ENCODE results near the gene NYAP2. TPM values are rescaled to one million over a fixed set of nuclear protein-coding genes. Genes with fewer than 3 reads are reported as not detected.

NYAP2 gene
- total RNA-seq, 4 donors from 2014 or later, result 0.13 to 0.47 TPM; not detected in 2

GRCh38 chr2:225471039-225471438 is 71.5 kb downstream of the NYAP2 start:
- no peak overlapping the region for H3K27ac ChIP-seq
- WGBS, 2 donors (ENCODE audit: low coverage in 1 of 2), result 59 to 62% methylated on average over 3 of the region's 3 CpGs
- ATAC-seq, result no peak
- no peak overlapping the region for H3K4me3 ChIP-seq
- H3K27me3 ChIP-seq, result no peaks in the 10 kb centered on the region
- H3K9me3 ChIP-seq, result no peaks in the 10 kb centered on the region
- no peaks in the 10 kb centered on the region for H3K36me3 ChIP-seq
- H3K4me1 ChIP-seq, result no peaks in the 10 kb centered on the region
- TF ChIP-seq CTCF (IDR thresholded peaks at IDR 0.05) (no peak), EP300 (IDR thresholded peaks at IDR 0.05) (no peak), POLR2AphosphoS5 (IDR thresholded peaks at IDR 0.05) (no peak), POLR2A (IDR thresholded peaks at IDR 0.05) (no peak)

GRCh38 chr2:225471482-225471881 is 72.0 kb downstream of the NYAP2 start:
- no peaks in the 10 kb centered on the region for H3K27me3 ChIP-seq
- ATAC-seq, result no peak
- 69 to 83% methylated on average over 2 of the region's 2 CpGs for WGBS, 2 donors (ENCODE audit: low coverage in 1 of 2)
- no peaks in the 10 kb centered on the region for H3K36me3 ChIP-seq
- no peak overlapping the region for H3K27ac ChIP-seq
- H3K9me3 ChIP-seq, result no peaks in the 10 kb centered on the region
- H3K4me1 ChIP-seq, result no peaks in the 10 kb centered on the region
- H3K4me3 ChIP-seq, result no peak overlapping the region
- TF ChIP-seq POLR2A (IDR thresholded peaks at IDR 0.05) (no peak), POLR2AphosphoS5 (IDR thresholded peaks at IDR 0.05) (no peak), CTCF (IDR thresholded peaks at IDR 0.05) (no peak), EP300 (IDR thresholded peaks at IDR 0.05) (no peak)

- no peaks in the 10 kb centered on the region for H3K27me3 ChIP-seq
- no peak for TF ChIP-seq POLR2A (IDR thresholded peaks at IDR 0.05)
- no peak for TF ChIP-seq POLR2AphosphoS5 (IDR thresholded peaks at IDR 0.05)
- no peak for TF ChIP-seq EP300 (IDR thresholded peaks at IDR 0.05)
- no peak for TF ChIP-seq CTCF (IDR thresholded peaks at IDR 0.05)
- no peaks in the 10 kb centered on the region for H3K9me3 ChIP-seq
- no peak for ATAC-seq
- no peaks in the 10 kb centered on the region for H3K4me1 ChIP-seq
- WGBS, 2 donors (ENCODE audit: low coverage in 1 of 2), result 41 to 93% methylated on average over 2 of the region's 2 CpGs
- H3K36me3 ChIP-seq, result no peaks in the 10 kb centered on the region
- H3K27ac ChIP-seq, result no peak overlapping the region
- no peak overlapping the region for H3K4me3 ChIP-seq
These were observed 72.7 kb downstream of the NYAP2 start for GRCh38 chr2:225472161-225472560.

- Histone ChIP-seq H3K36me3 (no peaks in the 10 kb centered on the region), H3K27me3 (no peaks in the 10 kb centered on the region), H3K4me3 (no peak overlapping the region), H3K27ac (no peak overlapping the region), H3K4me1 (no peaks in the 10 kb centered on the region), H3K9me3 (no peaks in the 10 kb centered on the region)
- TF ChIP-seq CTCF (IDR thresholded peaks at IDR 0.05) (no peak), POLR2A (IDR thresholded peaks at IDR 0.05) (no peak), EP300 (IDR thresholded peaks at IDR 0.05) (no peak), POLR2AphosphoS5 (IDR thresholded peaks at IDR 0.05) (no peak)
- no peak for ATAC-seq
- WGBS, 2 donors (ENCODE audit: low coverage in 1 of 2), result 47 to 53% methylated on average over 2 of the region's 2 CpGs
These were observed 79.9 kb downstream of the NYAP2 start for GRCh38 chr2:225479386-225479785.

- Histone ChIP-seq H3K36me3 (no peaks in the 10 kb centered on the region), H3K27me3 (no peaks in the 10 kb centered on the region), H3K9me3 (no peaks in the 10 kb centered on the region), H3K4me3 (no peak overlapping the region), H3K4me1 (no peaks in the 10 kb centered on the region), H3K27ac (no peak overlapping the region)
- ATAC-seq, result no peak
- 85 to 86% methylated on average over 3 of the region's 3 CpGs for WGBS, 2 donors (ENCODE audit: low coverage in 1 of 2)
- no peak for TF ChIP-seq POLR2A (IDR thresholded peaks at IDR 0.05)
- no peak for TF ChIP-seq EP300 (IDR thresholded peaks at IDR 0.05)
- no peak for TF ChIP-seq CTCF (IDR thresholded peaks at IDR 0.05)
- no peak for TF ChIP-seq POLR2AphosphoS5 (IDR thresholded peaks at IDR 0.05)
These were observed 85.2 kb downstream of the NYAP2 start for GRCh38 chr2:225484751-225485150.

Measured in gastroesophageal sphincter (tissue), 4 donors.